ENCODE results near the gene GADL1.

Gene GADL1

GRCh38 chr3:30684356-30684755 is 210.1 kb downstream of the GADL1 start:
- ChIA-PET POLR2A (no interaction called here), CTCF (no interaction called here)
- Histone ChIP-seq H3K27ac (ENCODE audit: insufficient read depth in 1 of 2, low read depth in 1 of 2, low read length in 2 of 2, poor library complexity in 1 of 2, severe bottlenecking in 2 of 2) (no peak overlapping the region), H3K4me1 (ENCODE audit: control extremely low read depth in 1 of 4, control insufficient read depth in 4 of 4, insufficient read depth in 4 of 4, low read length in 3 of 4) (peaks cover 2 to 39% (median 30%) of the 10 kb centered on the region in 4 experiments), H3K36me3 (ENCODE audit: control insufficient read depth in 4 of 4, insufficient read depth in 4 of 4, low read length in 3 of 4) (peaks cover 17 to 47% (median 20%) of the 10 kb centered on the region in 4 experiments), H3K4me3 (ENCODE audit: control insufficient read depth in 1 of 7, extremely low read depth in 1 of 7, insufficient read depth in 4 of 7, low read depth in 2 of 7, low read length in 6 of 7) (no peak overlapping the region), H3K27me3 (replicated peaks in 2 of 5; ENCODE audit: control insufficient read depth in 4 of 5, insufficient read depth in 5 of 5, low read length in 4 of 5) (no peaks in the 10 kb centered on the region), H3K9me3 (ENCODE audit: control extremely low read depth in 1 of 5, control insufficient read depth in 4 of 5, insufficient read depth in 2 of 5, low read depth in 1 of 5, low read length in 4 of 5) (no peaks in the 10 kb centered on the region)
- WGBS (ENCODE audit: insufficient coverage) = 100% methylated on average over 1 of the region's 3 CpGs
- DNase-seq = no peak

DNA sequence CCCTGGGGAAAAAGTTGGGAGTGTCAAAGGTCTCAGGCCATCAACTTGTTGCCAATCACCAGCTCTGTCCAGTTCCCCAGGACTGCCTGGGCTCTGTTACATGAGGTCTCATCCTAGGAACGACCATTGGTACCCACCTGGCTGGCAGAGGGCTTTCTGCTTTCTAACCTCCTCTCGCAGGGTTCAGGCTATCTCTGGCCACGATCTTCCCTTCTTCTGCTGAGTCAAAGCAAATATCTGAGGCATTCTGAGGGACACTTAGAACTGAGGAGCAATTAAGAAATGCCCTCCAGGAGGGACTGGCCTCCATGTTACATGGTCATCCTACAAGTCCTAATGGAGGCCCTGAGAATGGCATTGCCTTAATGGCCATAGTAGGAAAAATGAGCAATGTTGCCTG is 210.7 kb downstream of the GADL1 start:
- 81% methylated on average over 3 of the region's 3 CpGs for whole genome bisulfite sequencing (ENCODE audit: insufficient coverage)
- Histone ChIP-seq H3K27ac (ENCODE audit: insufficient read depth in 1 of 2, low read depth in 1 of 2, low read length in 2 of 2, poor library complexity in 1 of 2, severe bottlenecking in 2 of 2) (no peak overlapping the region), H3K36me3 (ENCODE audit: control insufficient read depth in 4 of 4, insufficient read depth in 4 of 4, low read length in 3 of 4) (peaks cover 22 to 48% (median 24%) of the 10 kb centered on the region in 4 experiments), H3K9me3 (ENCODE audit: control extremely low read depth in 1 of 5, control insufficient read depth in 4 of 5, insufficient read depth in 2 of 5, low read depth in 1 of 5, low read length in 4 of 5) (no peaks in the 10 kb centered on the region), H3K27me3 (replicated peaks in 2 of 5; ENCODE audit: control insufficient read depth in 4 of 5, insufficient read depth in 5 of 5, low read length in 4 of 5) (no peaks in the 10 kb centered on the region), H3K4me3 (ENCODE audit: control insufficient read depth in 1 of 7, extremely low read depth in 1 of 7, insufficient read depth in 4 of 7, low read depth in 2 of 7, low read length in 6 of 7) (no peak overlapping the region), H3K4me1 (ENCODE audit: control extremely low read depth in 1 of 4, control insufficient read depth in 4 of 4, insufficient read depth in 4 of 4, low read length in 3 of 4) (peaks cover 2 to 35% (median 24%) of the 10 kb centered on the region in 4 experiments)
- DNase-seq = no peak
- ChIA-PET CTCF (no interaction called here), POLR2A (no interaction called here)

DNA sequence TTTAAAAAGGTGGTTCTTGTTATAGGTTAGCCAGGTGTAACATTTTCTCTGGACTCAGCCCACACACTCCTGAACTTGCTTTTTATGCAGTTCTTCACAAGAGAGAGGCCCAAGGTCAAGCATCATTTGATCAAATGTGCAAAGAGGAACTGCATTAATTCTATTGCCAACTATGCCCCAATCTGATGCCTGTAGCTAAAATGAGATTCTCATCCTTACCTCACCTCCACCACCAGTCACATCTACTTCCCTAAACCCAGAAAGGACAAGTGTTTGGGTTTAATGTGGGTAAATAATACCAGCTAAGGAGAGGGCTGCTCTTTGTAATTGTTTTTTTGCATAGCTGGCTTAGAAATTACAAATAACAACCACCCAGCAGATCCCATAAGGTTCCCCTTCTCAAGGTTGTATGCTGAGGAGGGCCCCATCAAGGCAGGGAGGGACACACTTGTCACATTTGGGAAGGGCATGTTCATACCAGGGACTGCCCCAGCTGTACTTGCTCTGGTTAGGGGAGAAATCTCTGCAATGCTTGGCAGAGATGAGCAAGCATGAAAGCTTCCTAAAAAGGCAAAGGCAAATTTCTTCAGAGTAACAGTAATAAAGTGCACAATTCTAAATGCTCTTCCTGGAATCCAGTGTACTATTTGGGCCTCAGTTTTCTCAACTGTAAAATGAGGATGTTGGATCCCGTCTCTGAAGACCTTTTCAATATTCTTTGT is 211.9 kb downstream of the GADL1 start:
- peak in 2 of 3 donors; percentile 47 to 61 for DNase-seq
- WGBS (ENCODE audit: insufficient coverage) = 100% methylated on average over 1 of the region's 1 CpG

DNA sequence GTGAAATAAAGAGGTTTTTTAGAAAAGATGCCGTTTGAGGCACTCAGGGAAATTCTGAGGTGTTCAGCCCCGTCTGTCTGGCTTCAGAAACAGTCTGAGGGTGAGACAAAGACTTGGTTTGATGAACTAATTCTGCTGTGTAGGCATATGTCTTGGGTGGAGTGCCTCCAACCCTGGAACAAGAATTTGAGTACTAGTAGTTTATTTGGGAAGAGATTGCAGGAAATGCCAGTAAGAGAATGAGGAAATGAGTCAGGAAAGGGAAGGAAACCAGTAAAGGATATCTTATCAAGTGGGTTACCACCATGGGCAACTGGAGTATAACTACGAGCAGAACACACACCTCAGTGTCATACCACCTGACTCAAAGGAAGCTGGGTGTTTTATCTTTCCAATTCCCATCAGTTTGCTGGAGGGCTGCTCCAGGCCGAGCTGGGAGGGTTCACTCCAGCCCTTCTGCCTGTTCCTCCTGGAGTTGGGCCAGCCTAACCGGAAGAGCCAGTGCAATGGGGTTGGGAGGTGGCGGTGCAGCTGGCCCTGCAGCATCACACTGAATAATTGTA is 212.7 kb downstream of the GADL1 start:
- ChIA-PET CTCF (interaction anchor here (1.3 to 1.9 kb wide), 3 partner anchors 10 to 31 kb away, joined by 3 to 11 read pairs (median 4); no protein-coding TSS in a partner anchor), POLR2A (no interaction called here)
- Histone ChIP-seq H3K4me3 (ENCODE audit: control insufficient read depth in 1 of 7, extremely low read depth in 1 of 7, insufficient read depth in 4 of 7, low read depth in 2 of 7, low read length in 6 of 7) (no peak overlapping the region), H3K36me3 (ENCODE audit: control insufficient read depth in 4 of 4, insufficient read depth in 4 of 4, low read length in 3 of 4) (peaks cover 22 to 54% (median 35%) of the 10 kb centered on the region in 4 experiments), H3K27me3 (replicated peaks in 2 of 5; ENCODE audit: control insufficient read depth in 4 of 5, insufficient read depth in 5 of 5, low read length in 4 of 5) (no peaks in the 10 kb centered on the region), H3K27ac (ENCODE audit: insufficient read depth in 1 of 2, low read depth in 1 of 2, low read length in 2 of 2, poor library complexity in 1 of 2, severe bottlenecking in 2 of 2) (no peak overlapping the region), H3K9me3 (ENCODE audit: control extremely low read depth in 1 of 5, control insufficient read depth in 4 of 5, insufficient read depth in 2 of 5, low read depth in 1 of 5, low read length in 4 of 5) (no peaks in the 10 kb centered on the region), H3K4me1 (ENCODE audit: control extremely low read depth in 1 of 4, control insufficient read depth in 4 of 4, insufficient read depth in 4 of 4, low read length in 3 of 4) (peaks cover 0 to 34% (median 15%) of the 10 kb centered on the region in 4 experiments)
- WGBS (ENCODE audit: insufficient coverage) = 68% methylated on average over 5 of the region's 6 CpGs
- DNase-seq = no peak

More for the DNA sequence above, 211.9 kb downstream of the GADL1 start:
- H3K4me3 ChIP-seq (ENCODE audit: control insufficient read depth in 1 of 7, extremely low read depth in 1 of 7, insufficient read depth in 4 of 7, low read depth in 2 of 7, low read length in 6 of 7) = no peak overlapping the region
- H3K27me3 ChIP-seq (replicated peaks in 2 of 5; ENCODE audit: control insufficient read depth in 4 of 5, insufficient read depth in 5 of 5, low read length in 4 of 5) = no peaks in the 10 kb centered on the region
- H3K4me1 ChIP-seq (ENCODE audit: control extremely low read depth in 1 of 4, control insufficient read depth in 4 of 4, insufficient read depth in 4 of 4, low read length in 3 of 4) = peaks cover 0 to 34% (median 15%) of the 10 kb centered on the region in 4 experiments
- POLR2A ChIA-PET = no interaction called here
- H3K9me3 ChIP-seq (ENCODE audit: control extremely low read depth in 1 of 5, control insufficient read depth in 4 of 5, insufficient read depth in 2 of 5, low read depth in 1 of 5, low read length in 4 of 5) = no peaks in the 10 kb centered on the region
- H3K27ac ChIP-seq (ENCODE audit: insufficient read depth in 1 of 2, low read depth in 1 of 2, low read length in 2 of 2, poor library complexity in 1 of 2, severe bottlenecking in 2 of 2) = no peak overlapping the region
- CTCF ChIA-PET = interaction anchor here (1.1 to 1.9 kb wide), 4 partner anchors 10 to 204 kb away, joined by 3 to 11 read pairs (median 4); no protein-coding TSS in a partner anchor
- H3K36me3 ChIP-seq (ENCODE audit: control insufficient read depth in 4 of 4, insufficient read depth in 4 of 4, low read length in 3 of 4) = peaks cover 22 to 46% (median 29%) of the 10 kb centered on the region in 4 experiments

- WGBS (ENCODE audit: insufficient coverage) = 95% methylated on average over 15 of the region's 18 CpGs
- H3K36me3 ChIP-seq (ENCODE audit: control insufficient read depth in 4 of 4, insufficient read depth in 4 of 4, low read length in 3 of 4) = peaks cover 21 to 62% (median 37%) of the 10 kb centered on the region in 4 experiments
- DNase-seq = no peak
- H3K4me1 ChIP-seq (ENCODE audit: control extremely low read depth in 1 of 4, control insufficient read depth in 4 of 4, insufficient read depth in 4 of 4, low read length in 3 of 4) = peaks cover 0 to 34% (median 15%) of the 10 kb centered on the region in 4 experiments
- ChIA-PET CTCF (interaction anchor here (1.9 kb wide), 1 partner anchor 11 kb away, joined by 4 read pairs; no protein-coding TSS in a partner anchor), POLR2A (no interaction called here)
- no peak overlapping the region for H3K27ac ChIP-seq (ENCODE audit: insufficient read depth in 1 of 2, low read depth in 1 of 2, low read length in 2 of 2, poor library complexity in 1 of 2, severe bottlenecking in 2 of 2)
- no peak overlapping the region for H3K4me3 ChIP-seq (ENCODE audit: control insufficient read depth in 1 of 7, extremely low read depth in 1 of 7, insufficient read depth in 4 of 7, low read depth in 2 of 7, low read length in 6 of 7)
- no peaks in the 10 kb centered on the region for H3K27me3 ChIP-seq (replicated peaks in 2 of 5; ENCODE audit: control insufficient read depth in 4 of 5, insufficient read depth in 5 of 5, low read length in 4 of 5)
- no peaks in the 10 kb centered on the region for H3K9me3 ChIP-seq (ENCODE audit: control extremely low read depth in 1 of 5, control insufficient read depth in 4 of 5, insufficient read depth in 2 of 5, low read depth in 1 of 5, low read length in 4 of 5)
These were observed 213.4 kb downstream of the GADL1 start for GRCh38 chr3:30680789-30681648.

DNA sequence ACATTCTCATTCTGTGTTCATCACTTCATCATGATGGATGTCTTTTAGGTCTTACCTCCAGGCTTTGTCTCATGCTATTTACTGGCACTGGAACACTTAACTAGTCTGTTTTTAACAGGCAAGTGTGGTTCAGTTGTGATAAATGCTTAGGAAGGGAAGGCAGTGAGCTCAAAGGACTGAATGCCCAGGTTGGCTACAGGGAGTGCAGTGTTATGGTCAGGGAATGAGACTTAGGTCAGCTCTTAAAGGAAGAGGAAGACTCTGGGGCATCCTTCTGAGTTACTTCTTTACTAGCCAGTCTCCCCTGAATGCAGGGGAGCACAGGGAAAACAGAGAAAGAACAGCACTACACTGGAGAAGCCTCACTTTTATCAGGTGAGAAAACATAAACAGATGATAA is 215.4 kb downstream of the GADL1 start:
- peaks cover 0 to 25% (median 15%) of the 10 kb centered on the region in 4 experiments for H3K4me1 ChIP-seq (ENCODE audit: control extremely low read depth in 1 of 4, control insufficient read depth in 4 of 4, insufficient read depth in 4 of 4, low read length in 3 of 4)
- no peak overlapping the region for H3K4me3 ChIP-seq (ENCODE audit: control insufficient read depth in 1 of 7, extremely low read depth in 1 of 7, insufficient read depth in 4 of 7, low read depth in 2 of 7, low read length in 6 of 7)
- no peak overlapping the region for H3K27ac ChIP-seq (ENCODE audit: insufficient read depth in 1 of 2, low read depth in 1 of 2, low read length in 2 of 2, poor library complexity in 1 of 2, severe bottlenecking in 2 of 2)
- H3K36me3 ChIP-seq (ENCODE audit: control insufficient read depth in 4 of 4, insufficient read depth in 4 of 4, low read length in 3 of 4) = peaks cover 18 to 69% (median 43%) of the 10 kb centered on the region in 4 experiments
- ChIA-PET POLR2A (no interaction called here), CTCF (interaction anchor here (0.8 to 1.3 kb wide), 4 partner anchors 10 to 72 kb away, joined by 3 to 6 read pairs (median 3); no protein-coding TSS in a partner anchor)
- DNase-seq = no peak
- H3K27me3 ChIP-seq (replicated peaks in 2 of 5; ENCODE audit: control insufficient read depth in 4 of 5, insufficient read depth in 5 of 5, low read length in 4 of 5) = no peaks in the 10 kb centered on the region
- no peaks in the 10 kb centered on the region for H3K9me3 ChIP-seq (ENCODE audit: control extremely low read depth in 1 of 5, control insufficient read depth in 4 of 5, insufficient read depth in 2 of 5, low read depth in 1 of 5, low read length in 4 of 5)

Measured in common myeloid progenitor, CD34-positive (primary cell).